Measurements from ENCODE around the gene PDHA1.
A peak's percentile ranks its signal among the peaks of the same experiment; 100 is the strongest.

Gene PDHA1

DNA sequence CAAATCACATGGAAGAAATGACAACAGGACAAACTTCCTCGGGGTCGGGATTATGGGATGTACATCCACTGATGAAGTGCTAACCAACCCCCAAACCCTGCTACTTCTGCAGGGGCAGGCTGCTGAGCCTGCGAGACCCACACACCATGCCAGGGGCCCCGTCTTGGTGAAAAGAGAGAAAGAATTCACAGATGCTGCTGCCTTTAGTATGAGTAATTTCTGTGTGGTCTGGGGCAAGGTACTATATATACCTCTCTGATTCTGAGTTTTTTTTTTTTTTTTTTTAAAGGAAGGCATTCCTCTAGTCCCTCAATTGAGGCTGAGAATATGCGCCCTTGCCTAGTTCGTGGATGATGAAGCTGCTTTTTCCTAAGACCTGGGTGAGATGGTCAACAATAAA, 24.8 kb downstream of the PDHA1 start:
- H3K4me3 ChIP-seq (ENCODE audit: low read depth, low read length): no peak overlapping the region
- no peaks in the 10 kb centered on the region for H3K36me3 ChIP-seq (replicated peaks)
- DNase-seq: no peak
- no peaks in the 10 kb centered on the region for H3K27me3 ChIP-seq (replicated peaks)
- in situ Hi-C loops (cut with HindIII; ENCODE audit: low pct_ligation_motif_present, low sequenced_read_pairs): no loop called here
- no peak overlapping the region for H3K27ac ChIP-seq
- TF ChIP-seq, protein P1, sequence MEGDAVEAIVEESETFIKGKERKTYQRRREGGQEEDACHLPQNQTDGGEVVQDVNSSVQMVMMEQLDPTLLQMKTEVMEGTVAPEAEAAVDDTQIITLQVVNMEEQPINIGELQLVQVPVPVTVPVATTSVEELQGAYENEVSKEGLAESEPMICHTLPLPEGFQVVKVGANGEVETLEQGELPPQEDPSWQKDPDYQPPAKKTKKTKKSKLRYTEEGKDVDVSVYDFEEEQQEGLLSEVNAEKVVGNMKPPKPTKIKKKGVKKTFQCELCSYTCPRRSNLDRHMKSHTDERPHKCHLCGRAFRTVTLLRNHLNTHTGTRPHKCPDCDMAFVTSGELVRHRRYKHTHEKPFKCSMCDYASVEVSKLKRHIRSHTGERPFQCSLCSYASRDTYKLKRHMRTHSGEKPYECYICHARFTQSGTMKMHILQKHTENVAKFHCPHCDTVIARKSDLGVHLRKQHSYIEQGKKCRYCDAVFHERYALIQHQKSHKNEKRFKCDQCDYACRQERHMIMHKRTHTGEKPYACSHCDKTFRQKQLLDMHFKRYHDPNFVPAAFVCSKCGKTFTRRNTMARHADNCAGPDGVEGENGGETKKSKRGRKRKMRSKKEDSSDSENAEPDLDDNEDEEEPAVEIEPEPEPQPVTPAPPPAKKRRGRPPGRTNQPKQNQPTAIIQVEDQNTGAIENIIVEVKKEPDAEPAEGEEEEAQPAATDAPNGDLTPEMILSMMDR (IDR thresholded peaks at IDR 0.05; ENCODE audit: low read depth, low read length, missing control alignments): no peak

DNA sequence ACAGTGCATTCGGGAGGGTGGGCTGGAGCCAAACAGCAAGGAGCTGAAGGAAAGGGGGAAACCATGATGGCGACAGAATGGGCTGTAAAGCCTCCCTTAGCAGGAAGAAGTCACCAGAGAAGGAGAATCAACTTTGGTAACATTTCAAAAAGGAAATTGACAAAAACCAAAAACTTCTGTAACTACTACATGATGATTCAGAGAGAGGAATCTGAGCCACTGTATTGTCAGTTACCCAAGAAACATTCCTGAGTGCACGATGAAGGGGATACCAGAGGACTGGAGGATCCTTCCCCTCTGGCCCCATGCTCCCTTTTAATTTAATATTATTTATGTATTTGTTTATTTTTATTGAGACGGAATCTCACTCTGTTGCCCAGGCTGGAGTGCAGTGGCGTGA, 26.3 kb downstream of the PDHA1 start:
- DNase-seq: no peak
- in situ Hi-C loops (cut with HindIII; ENCODE audit: low pct_ligation_motif_present, low sequenced_read_pairs): no loop called here
- Histone ChIP-seq H3K27me3 (replicated peaks) (no peaks in the 10 kb centered on the region), H3K27ac (no peak overlapping the region), H3K4me3 (ENCODE audit: low read depth, low read length) (no peak overlapping the region), H3K36me3 (replicated peaks) (no peaks in the 10 kb centered on the region)
- TF ChIP-seq, protein P1 (IDR thresholded peaks at IDR 0.05; ENCODE audit: low read depth, low read length, missing control alignments): no peak

DNA sequence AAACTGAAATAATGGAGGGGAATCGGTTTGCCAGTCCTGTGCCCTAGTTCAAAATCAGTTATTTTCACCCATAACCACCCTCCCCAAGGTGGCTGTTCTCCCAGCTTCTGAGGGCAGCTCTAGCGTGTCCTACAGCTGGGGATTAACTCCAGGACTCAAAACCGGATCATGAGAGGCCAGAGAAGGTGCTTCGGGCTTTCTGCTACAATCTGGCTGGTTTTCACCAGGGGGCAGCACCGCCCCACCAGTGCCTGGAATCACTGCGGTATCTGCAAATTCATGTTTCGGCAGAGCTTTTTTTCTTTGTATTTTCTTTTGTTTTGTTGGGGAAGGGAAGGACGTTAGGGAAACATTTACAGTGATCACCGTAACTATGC, 28.4 kb downstream of the PDHA1 start:
- peak; percentile 64 for DNase-seq
- peak overlapping the region; percentile 45 for H3K4me3 ChIP-seq (ENCODE audit: low read depth, low read length)
- H3K27me3 ChIP-seq (replicated peaks): no peaks in the 10 kb centered on the region
- TF ChIP-seq, protein P1 (IDR thresholded peaks at IDR 0.05; ENCODE audit: low read depth, low read length, missing control alignments): peak; percentile 84
- in situ Hi-C loops (cut with HindIII; ENCODE audit: low pct_ligation_motif_present, low sequenced_read_pairs): no loop called here
- no peaks in the 10 kb centered on the region for H3K36me3 ChIP-seq (replicated peaks)
- H3K27ac ChIP-seq: no peak overlapping the region

DNA sequence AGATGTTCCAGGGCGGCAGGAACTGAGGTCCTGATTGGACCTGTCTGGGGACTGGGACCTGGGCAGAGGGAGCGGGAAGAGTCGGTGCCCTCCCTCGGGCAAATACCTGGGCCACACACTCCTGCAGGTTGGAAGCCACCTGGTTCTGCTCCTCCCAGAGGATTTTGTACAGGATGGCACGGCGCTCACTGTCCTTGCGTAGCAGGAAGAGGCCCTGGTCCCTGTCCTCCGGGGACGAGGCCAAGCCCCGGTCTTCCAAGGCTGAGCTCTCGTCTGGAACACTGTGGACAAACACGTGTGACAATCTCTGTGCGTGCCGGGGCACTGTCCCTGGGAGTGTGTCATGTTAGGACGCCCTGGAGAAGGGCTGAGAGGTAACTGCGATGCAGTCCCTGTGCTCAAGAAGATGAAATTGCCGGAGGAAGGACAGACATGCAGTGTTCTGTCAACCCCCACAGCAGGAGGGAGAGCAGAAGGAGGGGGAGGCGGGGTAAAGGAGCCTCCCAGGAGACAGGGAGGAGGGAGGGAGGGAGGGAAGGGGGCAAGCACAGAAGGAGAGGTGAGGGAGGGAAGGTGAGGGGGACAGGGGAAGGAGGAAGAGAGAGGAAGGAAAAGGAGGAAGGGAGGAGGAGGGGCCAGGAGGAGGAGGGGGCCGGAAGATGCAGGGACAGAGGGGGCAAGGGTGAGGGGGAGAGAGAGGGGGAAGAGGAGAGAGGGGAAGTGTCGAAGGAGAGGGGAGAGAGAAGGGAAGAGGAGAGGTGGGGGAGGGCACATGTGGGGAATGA, 29.0 kb downstream of the PDHA1 start:
- in situ Hi-C loops (cut with HindIII; ENCODE audit: low pct_ligation_motif_present, low sequenced_read_pairs): no loop called here
- no peak overlapping the region for H3K27ac ChIP-seq
- DNase-seq: no peak
- TF ChIP-seq, protein P1 (IDR thresholded peaks at IDR 0.05; ENCODE audit: low read depth, low read length, missing control alignments): no peak
- no peaks in the 10 kb centered on the region for H3K27me3 ChIP-seq (replicated peaks)
- peak overlapping the region; percentile 45 for H3K4me3 ChIP-seq (ENCODE audit: low read depth, low read length)
- H3K36me3 ChIP-seq (replicated peaks): no peaks in the 10 kb centered on the region

DNA sequence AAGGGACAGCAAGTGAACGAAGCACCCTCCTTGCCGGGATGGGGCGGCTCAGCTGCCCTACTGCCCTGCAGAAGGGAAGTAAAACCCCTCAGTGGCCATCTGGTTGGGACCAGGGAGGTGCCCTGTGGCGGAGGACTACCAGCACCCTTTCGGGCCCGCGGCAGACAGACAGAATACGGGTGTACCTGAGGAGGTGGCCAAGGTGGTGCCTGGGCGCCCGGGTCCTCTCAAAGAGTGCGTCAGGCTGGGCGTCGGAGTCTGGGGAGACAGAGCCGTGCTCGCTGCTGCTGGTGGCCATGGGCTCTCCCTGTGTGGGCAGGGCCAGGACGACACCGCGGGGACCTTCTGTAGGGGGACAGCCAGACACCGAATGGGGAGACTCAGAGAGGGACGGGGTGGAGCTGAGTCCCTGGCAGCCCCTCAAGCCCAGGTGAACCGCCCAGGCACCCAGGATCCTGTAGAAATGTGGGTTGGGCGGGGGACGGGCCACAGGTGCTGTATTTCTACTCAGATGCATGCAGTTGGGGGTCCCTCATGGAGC, 29.7 kb downstream of the PDHA1 start:
- in situ Hi-C loops (cut with HindIII; ENCODE audit: low pct_ligation_motif_present, low sequenced_read_pairs): no loop called here
- H3K4me3 ChIP-seq (ENCODE audit: low read depth, low read length): no peak overlapping the region
- H3K36me3 ChIP-seq (replicated peaks): no peaks in the 10 kb centered on the region
- no peak for DNase-seq
- TF ChIP-seq, protein P1 (IDR thresholded peaks at IDR 0.05; ENCODE audit: low read depth, low read length, missing control alignments): no peak
- no peaks in the 10 kb centered on the region for H3K27me3 ChIP-seq (replicated peaks)
- H3K27ac ChIP-seq: no peak overlapping the region

All from brain microvascular endothelial cell (primary cell).